Pancreas (tissue), 10 donors: ENCODE data around the gene PLEKHO2. TPM values are rescaled to one million over a fixed set of nuclear protein-coding genes. Genes with fewer than 3 reads are reported as not detected.

Experiments
- ATAC-seq, 4 donors: fragments of 200-7000 bp; cut with Tn5 transposase; one replicate each; pipeline versions ENCODE4 v1.8.0 to v1.9.1; 2020; ENCODE audit warnings: mild to moderate bottlenecking in 4 of 4, moderate library complexity in 4 of 4
- DNase-seq, 6 donors: peaks; one replicate each; pipeline ENCODE4 v3.0.0-alpha.2; 2020
- FAIRE-seq: peaks from 2 replicates; lab custom pipeline; 2012; peaks lifted over from hg19 to GRCh38; lab: Jason Lieb, UNC
- H3K27ac ChIP-seq, 4 donors: fragments of 200-600 bp; sonication (generic); 1 replicate in 3 of 4; 2 replicates in 1 of 4; pipeline versions ENCODE4 v1.5.0 to v1.8.0; 2020
- H3K27me3 ChIP-seq, 4 donors: fragments of 200-600 bp; one replicate each; pipeline ENCODE4 v1.8.0; 2021
- H3K36me3 ChIP-seq, 3 donors: fragments of 200-600 bp; sonication (generic) in 1 of 3; one replicate each; pipeline versions ENCODE4 v1.5.0 to v1.8.0; 2020 to 2021
- H3K4me1 ChIP-seq, 3 donors: fragments of 200-600 bp; one replicate each; pipeline ENCODE4 v1.8.0; 2021
- H3K4me3 ChIP-seq, 4 donors: fragments of 200-600 bp; sonication (generic) in 2 of 4; one replicate each; pipeline versions ENCODE4 v1.5.0 to v1.8.0; 2020 to 2021
- H3K9me3 ChIP-seq, 4 donors: fragments of 200-600 bp; one replicate each; pipeline ENCODE4 v1.8.0; 2021
- WGBS, 2 donors: extraction: QIAGEN DNeasy Blood & Tissue Kit; methylation state at CpG; one replicate each; pipeline ENCODE4 v1.1.7; 2013; 5-methylcytosine and 5-hydroxymethylcytosine counted together
- intact Hi-C, 3 donors: fragments of 100-400 bp; cut with DNase I; formaldehyde crosslinking; loops; one replicate each; pipeline versions ENCODE4 v1.11.1 to v1.14.2; 2022
- polyA plus RNA-seq, 2 donors: library from polyadenylated mRNA; stranded (reverse); fragments of 200-250 nt; gene quantifications; one replicate each; pipeline ENCODE4 v1.2.3, GENCODE V29; 2013
- total RNA-seq, 6 donors: library from RNA; stranded (reverse); fragmentation: NEBNext Ultra II Directional in 4 of 6; extraction: Animal tissue kit (Norgen Biotek cat#: 25700) in 4 of 6; gene quantifications; one replicate each; pipeline versions ENCODE4 v1.2.1 to v1.2.4, GENCODE V29; 2021 to 2023
- TF ChIP-seq, protein P1 (sequence below), 4 donors: fragments of 200-600 bp; sonication (generic) in 3 of 4; IDR thresholded peaks; one replicate each; pipeline versions ENCODE4 v1.5.0 to v1.8.0; 2021; ENCODE audit warnings: antibody characterized with exemption in 4 of 4
- donor health status: healthy with polysubstance abuse.
- donor health status: DM: no; HTN: no; CAD: no; lungs with moderate emphysema.
- donor health status: DM: no; HTN: no; CAD: no.
- donor health status: control.
- donor health status: control.
- donor health status: Bipolar disorder and iron deficiency.
- donor health status: DM: yes; HTN: yes; CAD: no.
- donor health status: DM: no; HTN: no; CAD: no.
- donor health status: DM: no; HTN: no; CAD: no.
- donor health status: DM: yes; HTN: yes; CAD: no.

The PLEKHO2 gene
- total and polyA plus RNA-seq, 8 donors: 1.3 to 13.5 (median 5.3) TPM

DNA sequence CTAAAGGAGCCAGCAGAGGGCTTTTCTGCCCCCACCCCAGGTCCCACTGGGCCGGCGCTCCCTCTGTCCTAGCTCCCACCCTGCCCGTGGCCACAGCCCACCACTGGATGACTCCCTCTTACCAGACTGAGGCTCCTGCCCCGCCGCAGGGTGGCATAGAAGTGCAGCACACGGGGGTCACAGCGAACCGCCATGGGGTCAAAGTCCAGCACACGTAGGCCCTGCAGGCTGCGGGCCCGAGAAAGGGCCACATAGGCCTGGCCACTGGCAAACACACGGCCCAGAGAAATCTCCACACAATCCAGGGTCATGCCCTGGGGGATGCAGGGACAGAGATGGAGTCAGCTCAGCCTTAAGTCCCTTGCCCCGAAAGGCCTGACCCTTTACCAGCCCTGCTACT is 25.3 kb upstream of the PLEKHO2 start:
- ATAC-seq: peak; percentile 35 to 95 (median 78)
- Histone ChIP-seq H3K9me3 (no peaks in the 10 kb centered on the region), H3K4me3 (no peak overlapping the region), H3K27me3 (no peaks in the 10 kb centered on the region), H3K4me1 (no peaks in the 10 kb centered on the region), H3K27ac (no peak overlapping the region), H3K36me3 (no peaks in the 10 kb centered on the region)
- intact Hi-C loops: no loop called here
- DNase-seq: peak in 4 of 6 donors; percentile 37 to 66 (median 50)
- TF ChIP-seq, protein P1, sequence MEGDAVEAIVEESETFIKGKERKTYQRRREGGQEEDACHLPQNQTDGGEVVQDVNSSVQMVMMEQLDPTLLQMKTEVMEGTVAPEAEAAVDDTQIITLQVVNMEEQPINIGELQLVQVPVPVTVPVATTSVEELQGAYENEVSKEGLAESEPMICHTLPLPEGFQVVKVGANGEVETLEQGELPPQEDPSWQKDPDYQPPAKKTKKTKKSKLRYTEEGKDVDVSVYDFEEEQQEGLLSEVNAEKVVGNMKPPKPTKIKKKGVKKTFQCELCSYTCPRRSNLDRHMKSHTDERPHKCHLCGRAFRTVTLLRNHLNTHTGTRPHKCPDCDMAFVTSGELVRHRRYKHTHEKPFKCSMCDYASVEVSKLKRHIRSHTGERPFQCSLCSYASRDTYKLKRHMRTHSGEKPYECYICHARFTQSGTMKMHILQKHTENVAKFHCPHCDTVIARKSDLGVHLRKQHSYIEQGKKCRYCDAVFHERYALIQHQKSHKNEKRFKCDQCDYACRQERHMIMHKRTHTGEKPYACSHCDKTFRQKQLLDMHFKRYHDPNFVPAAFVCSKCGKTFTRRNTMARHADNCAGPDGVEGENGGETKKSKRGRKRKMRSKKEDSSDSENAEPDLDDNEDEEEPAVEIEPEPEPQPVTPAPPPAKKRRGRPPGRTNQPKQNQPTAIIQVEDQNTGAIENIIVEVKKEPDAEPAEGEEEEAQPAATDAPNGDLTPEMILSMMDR (IDR thresholded peaks at IDR 0.05): no peak
- WGBS, 2 donors: 52 to 61% methylated on average over 12 to 13 of the region's 13 CpGs
- no peak for FAIRE-seq

DNA sequence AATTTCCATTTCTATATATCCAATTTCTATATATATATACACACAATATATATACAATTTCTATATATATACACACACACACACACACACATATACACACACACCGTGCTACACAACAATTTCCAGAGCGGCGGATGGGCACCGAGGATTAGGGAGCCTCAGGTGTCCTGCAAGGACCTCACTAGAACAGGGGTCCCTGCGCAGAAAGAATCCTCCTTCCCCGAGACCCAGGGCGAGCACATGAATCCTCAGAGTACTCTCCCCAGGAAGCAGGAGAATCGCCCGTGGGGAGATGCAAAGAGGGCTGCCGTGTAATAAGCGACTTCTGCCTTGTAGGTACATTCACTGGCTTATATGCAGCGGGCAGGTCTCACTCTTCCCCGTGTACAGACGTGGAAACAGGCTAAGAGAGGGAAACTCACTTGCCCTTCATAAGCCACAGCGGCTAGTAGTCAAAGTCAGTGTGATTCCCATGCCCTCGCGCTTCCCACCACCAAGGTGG is 16.7 kb upstream of the PLEKHO2 start:
- Histone ChIP-seq H3K9me3 (no peaks in the 10 kb centered on the region), H3K27me3 (peaks cover 0 to 6% (median 0%) of the 10 kb centered on the region in 4 donors), H3K4me1 (peaks cover 0 to 17% (median 9%) of the 10 kb centered on the region in 3 donors), H3K27ac (no peak overlapping the region), H3K36me3 (no peaks in the 10 kb centered on the region), H3K4me3 (peak overlapping the region in 2 of 4 donors; percentile 32 to 49)
- 2 to 3% methylated on average over 17 of the region's 17 CpGs for WGBS, 2 donors
- FAIRE-seq (no peak), ATAC-seq (peak in 1 of 4 donors; percentile 8), DNase-seq (no peak)
- TF ChIP-seq, protein P1 (IDR thresholded peaks at IDR 0.05): no peak
- intact Hi-C loops: no loop called here

DNA sequence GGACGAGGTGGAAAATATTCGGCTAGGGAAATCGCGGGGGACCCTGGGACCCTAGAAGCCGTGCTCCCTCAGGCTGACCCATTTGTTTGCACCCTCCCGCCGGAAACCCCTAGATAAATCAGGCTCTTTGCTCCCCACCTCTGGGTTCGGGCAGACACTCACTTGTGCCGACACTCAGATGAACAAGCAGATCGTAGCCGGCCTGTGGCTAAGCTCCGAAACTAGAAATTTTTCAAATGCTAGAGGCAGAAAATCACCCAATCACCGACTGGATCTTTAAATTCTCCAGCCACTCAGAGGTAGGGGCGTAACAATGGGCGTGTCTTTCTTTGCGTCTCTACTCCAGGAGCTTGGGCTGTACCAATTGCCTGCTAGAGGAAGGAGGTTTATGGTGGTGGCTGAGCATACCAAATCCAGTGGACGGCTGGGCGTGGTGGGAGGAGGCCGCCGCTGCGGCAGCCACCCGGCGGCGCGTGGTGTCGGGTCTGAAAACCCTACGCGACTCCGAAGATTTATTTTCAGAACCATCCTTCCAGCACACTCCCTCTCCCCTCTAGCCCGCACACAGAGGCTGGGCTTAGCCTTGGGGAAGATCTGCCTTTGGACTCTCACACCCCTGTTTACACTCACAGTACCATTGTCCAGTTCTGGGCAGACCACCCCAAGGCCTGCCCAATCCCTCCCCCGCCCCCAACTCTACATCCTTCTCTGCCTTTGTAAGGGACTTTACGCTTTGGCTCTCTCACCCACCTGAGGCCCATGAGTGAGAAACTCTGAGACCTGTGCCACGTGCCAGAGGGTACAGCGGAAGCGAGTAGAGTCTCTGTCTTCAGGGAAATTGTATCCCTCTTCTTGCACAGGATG is 16.1 kb upstream of the PLEKHO2 start, which contains the start of gene PIF1:
Gene PIF1 (minus strand): TSS at position 217 of the 864 bp plus-strand sequence. CDS start 1,312 bp downstream, outside the sequence.
- H3K4me1 ChIP-seq: peaks cover 0 to 17% (median 9%) of the 10 kb centered on the region in 3 donors
- intact Hi-C loops: no loop called here
- TF ChIP-seq, protein P1 (IDR thresholded peaks at IDR 0.05): no peak
- WGBS, 2 donors: 4 to 5% methylated on average over 35 of the region's 35 CpGs
- H3K27ac ChIP-seq: peak within 1 kb of the TSS in 2 of 4 donors; percentile 66 to 81
- H3K9me3 ChIP-seq: no peaks in the 10 kb centered on the region
- FAIRE-seq (peak; percentile 89), ATAC-seq (peak; percentile 97 to 98 (median 98)), DNase-seq (peak in 5 of 6 donors; percentile 74 to 95 (median 90))
- peaks cover 0 to 6% (median 0%) of the 10 kb centered on the region in 4 donors for H3K27me3 ChIP-seq
- H3K4me3 ChIP-seq: peak within 1 kb of the TSS in 2 of 4 donors; percentile 32 to 49
- no peaks in the 10 kb centered on the region for H3K36me3 ChIP-seq

DNA sequence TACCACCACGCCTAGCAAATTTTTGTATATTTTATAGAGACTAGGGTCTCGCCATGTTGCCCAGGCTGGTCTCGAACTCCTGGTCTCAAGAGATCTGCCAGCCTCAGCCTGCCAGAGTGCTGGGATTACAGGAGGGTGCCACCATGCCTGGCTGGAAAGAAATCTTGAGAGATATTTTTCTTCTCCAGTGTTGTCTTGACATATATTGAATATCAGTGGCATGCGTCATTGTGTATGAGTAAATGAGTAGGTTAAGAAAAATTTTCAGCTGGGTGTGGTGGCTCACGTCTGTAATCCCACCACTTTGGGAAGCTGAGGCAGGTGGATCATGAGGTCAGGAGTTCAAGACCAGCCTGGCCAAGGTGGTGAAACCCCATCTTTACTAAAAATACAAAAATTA is 12.7 kb upstream of the PLEKHO2 start:
- 91 to 92% methylated on average over 5 of the region's 5 CpGs for WGBS, 2 donors
- H3K4me1 ChIP-seq: peaks cover 0 to 14% (median 5%) of the 10 kb centered on the region in 3 donors
- intact Hi-C loops: no loop called here
- no peak overlapping the region for H3K4me3 ChIP-seq
- DNase-seq (no peak), ATAC-seq (no peak), FAIRE-seq (no peak)
- no peaks in the 10 kb centered on the region for H3K36me3 ChIP-seq
- TF ChIP-seq, protein P1 (IDR thresholded peaks at IDR 0.05): no peak
- no peaks in the 10 kb centered on the region for H3K9me3 ChIP-seq
- H3K27me3 ChIP-seq: peaks cover 0 to 5% (median 0%) of the 10 kb centered on the region in 4 donors
- H3K27ac ChIP-seq: no peak overlapping the region
